Endothelial cell of coronary artery (primary cell): Measurements from ENCODE around the gene EIF4G3. TPM values are rescaled to one million over a fixed set of nuclear protein-coding genes. Genes with fewer than 3 reads are reported as not detected.

Source experiments
- total RNA-seq: library from RNA; depleted of rRNA; stranded (reverse); fragments of >200 nt; gene quantifications from 2 replicates; pipeline ENCODE4 v1.2.3, GENCODE V29; 2014

Gene EIF4G3
- total RNA-seq, result 27.4 and 35.8 TPM in 2 replicates

GRCh38 chr1:21176586-21177555 is at the start of gene EIF4G3:
EIF4G3 (minus strand) TSS chr1:21176897; CDS start chr1:21002742, 174,155 bp downstream.

GRCh38 chr1:20787029-20787839 is 389.5 kb downstream of the EIF4G3 start, which contains the start of gene HP1BP3:
HP1BP3 (minus strand) TSS chr1:20787307; CDS start chr1:20780440, 6,867 bp downstream.

Other genes starting within 250 kb of the EIF4G3 start
- 279 and 390 TPM in 2 replicates for gene ECE1, start 113.6 kb upstream of the EIF4G3 start, total RNA-seq